ENCODE data around the gene PSMD6. TPM values are rescaled to one million over a fixed set of nuclear protein-coding genes. Genes with fewer than 3 reads are reported as not detected.

Gene PSMD6
- polyA plus RNA-seq, 10 donors: 74.1 to 96.0 (median 84.0) TPM

GRCh38 chr3:64048631-64049061, 25.4 kb upstream of the PSMD6 start:
- DNase-seq: no peak

GRCh38 chr3:64047787-64048186, 24.5 kb upstream of the PSMD6 start:
- DNase-seq: no peak

GRCh38 chr3:64046996-64047594, 23.8 kb upstream of the PSMD6 start:
- no peak for DNase-seq

GRCh38 chr3:64046592-64046991, 23.3 kb upstream of the PSMD6 start:
- no peak for DNase-seq

GRCh38 chr3:64042952-64043351, 19.7 kb upstream of the PSMD6 start:
- no peak for DNase-seq

- DNase-seq: no peak
Observed at GRCh38 chr3:64039981-64040733, 16.9 kb upstream of the PSMD6 start.

- peak in 1 of 3 donors; percentile 62 for DNase-seq
Observed at GRCh38 chr3:64039332-64039731, 16.0 kb upstream of the PSMD6 start.

GRCh38 chr3:64038253-64038767, 15.0 kb upstream of the PSMD6 start:
- no peak for DNase-seq

- DNase-seq: no peak
Observed at GRCh38 chr3:64037084-64037483, 13.8 kb upstream of the PSMD6 start.

GRCh38 chr3:64033069-64033468, 9.8 kb upstream of the PSMD6 start:
- no peak for DNase-seq

- peak in 1 of 3 donors; percentile 40 for DNase-seq
Observed at GRCh38 chr3:64031540-64032508, 8.5 kb upstream of the PSMD6 start.

GRCh38 chr3:64030741-64031140, 7.4 kb upstream of the PSMD6 start:
- DNase-seq: peak; percentile 58 to 87 (median 80)

- no peak for DNase-seq
Observed at GRCh38 chr3:64029287-64029686, 6.0 kb upstream of the PSMD6 start.

- DNase-seq: no peak
Observed at GRCh38 chr3:64028754-64029153, 5.5 kb upstream of the PSMD6 start.

GRCh38 chr3:64027658-64028057, 4.4 kb upstream of the PSMD6 start:
- DNase-seq: no peak

GRCh38 chr3:64026346-64026745, 3.1 kb upstream of the PSMD6 start:
- no peak for DNase-seq

- DNase-seq: no peak
Observed at GRCh38 chr3:64023861-64024223, 548 bp upstream of the PSMD6 start.

GRCh38 chr3:64022451-64023186, 675 bp downstream of the PSMD6 start:
- DNase-seq: peak in 1 of 3 donors; percentile 16

- no peak for DNase-seq
Observed at GRCh38 chr3:64021922-64022321, 1.4 kb downstream of the PSMD6 start.

GRCh38 chr3:64019879-64020278, 3.4 kb downstream of the PSMD6 start:
- DNase-seq: no peak

GRCh38 chr3:64019271-64019670, 4.0 kb downstream of the PSMD6 start:
- DNase-seq: no peak
